Measurements from ENCODE around the gene APBB2. TPM values are rescaled to one million over a fixed set of nuclear protein-coding genes. Genes with fewer than 3 reads are reported as not detected.
"Not testable (repeated sequence)": the region's sequence is repeated elsewhere in the genome, so short reads cannot be mapped to it uniquely, and the experiment has no call there.

APBB2 gene
- polyA plus RNA-seq, 12 donors, result 32.7 to 1,075 (median 44.2) TPM

DNA sequence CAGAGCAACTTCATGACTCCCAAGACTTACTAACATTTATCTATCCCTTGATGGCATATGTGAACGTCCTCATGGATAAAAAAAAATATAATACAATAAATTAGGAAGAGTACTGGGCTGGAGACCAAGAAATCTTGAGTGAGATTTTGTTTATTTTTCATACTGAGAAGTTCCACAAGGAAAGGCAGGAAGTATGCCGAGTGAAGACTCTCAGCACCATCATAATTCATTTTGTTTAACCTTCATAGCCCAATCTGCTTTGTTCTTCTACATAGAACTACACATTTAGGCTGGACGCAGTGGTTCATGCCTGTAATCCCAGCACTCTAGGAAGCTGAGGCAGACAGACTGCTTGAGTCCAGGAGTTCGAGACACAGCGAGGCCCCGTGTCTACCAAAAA lies 266.3 kb downstream of the APBB2 start:
- DNase-seq, result no peak

DNA sequence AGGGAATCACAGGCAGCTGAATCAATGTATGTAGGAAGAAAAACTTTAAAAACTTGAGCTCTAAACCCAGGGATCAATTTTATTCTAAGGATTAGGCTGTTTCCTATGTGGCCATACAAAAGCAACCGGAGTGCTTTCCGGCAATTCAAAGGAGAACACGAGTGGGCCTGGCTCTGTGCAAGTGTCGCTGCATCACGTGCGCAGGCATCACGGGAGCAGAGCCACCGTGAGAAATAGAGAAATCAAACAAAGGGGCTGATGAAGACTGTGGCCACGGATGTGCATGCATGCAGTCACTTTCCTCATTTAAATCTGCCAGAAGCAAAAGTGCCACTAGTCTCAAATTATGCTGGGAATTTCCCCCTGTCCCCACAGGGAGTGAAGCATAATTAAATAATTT lies 267.7 kb downstream of the APBB2 start:
- no peak for DNase-seq

DNA sequence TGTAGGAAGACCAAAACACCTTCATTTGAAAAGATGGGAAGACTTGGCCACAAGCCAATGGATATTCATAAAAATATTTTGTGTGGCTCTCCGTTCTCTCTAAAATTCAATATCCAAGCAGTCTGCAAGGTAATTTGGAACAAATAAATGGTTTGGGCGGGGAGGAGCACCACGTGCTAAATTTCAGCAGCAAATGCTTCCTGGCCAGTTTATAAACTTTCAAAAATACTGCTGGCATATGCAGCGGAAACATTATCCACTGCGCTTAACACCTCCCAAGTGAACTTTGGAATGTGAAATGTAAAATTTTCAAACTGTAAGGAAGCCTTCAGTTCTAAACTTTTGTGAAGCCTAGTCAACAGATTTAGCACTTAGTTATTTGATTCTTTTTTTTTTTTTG lies 273.6 kb downstream of the APBB2 start:
- DNase-seq, result peak; percentile 86

DNA sequence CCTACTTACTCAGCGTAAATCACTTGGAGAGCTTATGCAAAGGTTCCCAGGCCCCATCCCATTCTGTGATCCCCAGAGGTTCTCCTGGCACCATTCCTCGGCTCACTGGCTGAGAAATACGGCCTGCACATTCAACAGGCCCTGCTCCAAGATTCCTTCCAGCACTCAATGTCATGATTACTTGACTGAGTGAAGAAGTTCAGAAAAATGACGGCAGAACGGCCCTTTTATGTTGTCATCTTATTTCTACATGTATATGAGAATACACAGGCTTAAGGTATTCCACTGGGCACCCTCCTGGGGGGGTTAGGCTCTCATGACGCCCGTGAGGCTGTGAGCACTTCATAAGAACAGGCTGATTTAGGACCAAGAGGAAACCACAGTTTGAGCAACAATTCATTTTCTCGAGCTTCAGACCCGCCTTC lies 274.0 kb downstream of the APBB2 start:
- DNase-seq, result peak; percentile 86

DNA sequence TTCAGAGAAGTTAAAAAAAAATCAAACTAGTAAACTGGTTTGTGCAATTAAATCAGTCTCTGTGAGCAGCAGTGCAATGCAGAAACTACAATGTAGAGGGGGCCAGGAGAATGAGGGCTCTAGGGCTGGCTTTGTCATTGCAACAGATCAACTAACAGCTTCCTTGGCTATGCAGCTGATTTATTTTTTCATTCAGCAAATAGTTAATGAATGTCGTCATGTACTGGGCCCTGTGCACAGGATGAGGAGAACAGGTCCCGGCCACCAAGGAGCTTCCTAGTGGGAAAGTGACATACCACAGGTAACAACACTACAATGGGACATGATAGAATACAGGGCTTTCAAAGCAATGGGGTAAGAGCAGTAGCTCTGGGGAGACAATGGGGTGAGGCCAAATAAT lies 274.5 kb downstream of the APBB2 start:
- no peak for DNase-seq

DNA sequence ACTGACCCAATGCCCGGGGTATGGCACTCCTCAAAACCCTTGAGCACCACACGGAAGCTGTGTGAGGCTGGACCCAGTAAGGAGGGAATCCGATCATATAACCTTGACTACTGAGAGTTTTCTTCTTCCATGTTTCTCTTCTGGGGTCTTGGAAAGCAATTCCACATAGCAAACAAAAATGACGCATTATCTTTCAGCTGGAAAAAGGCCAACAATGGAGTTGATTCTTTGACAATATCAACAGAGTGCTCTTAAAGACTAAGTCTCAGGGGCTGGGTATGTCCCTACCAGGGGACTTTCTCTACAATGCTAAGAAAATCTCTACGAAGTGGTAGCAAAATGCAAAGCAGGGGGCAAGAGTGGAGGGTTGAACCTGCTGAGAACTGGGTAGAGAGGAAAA lies 276.0 kb downstream of the APBB2 start:
- no peak for DNase-seq

DNA sequence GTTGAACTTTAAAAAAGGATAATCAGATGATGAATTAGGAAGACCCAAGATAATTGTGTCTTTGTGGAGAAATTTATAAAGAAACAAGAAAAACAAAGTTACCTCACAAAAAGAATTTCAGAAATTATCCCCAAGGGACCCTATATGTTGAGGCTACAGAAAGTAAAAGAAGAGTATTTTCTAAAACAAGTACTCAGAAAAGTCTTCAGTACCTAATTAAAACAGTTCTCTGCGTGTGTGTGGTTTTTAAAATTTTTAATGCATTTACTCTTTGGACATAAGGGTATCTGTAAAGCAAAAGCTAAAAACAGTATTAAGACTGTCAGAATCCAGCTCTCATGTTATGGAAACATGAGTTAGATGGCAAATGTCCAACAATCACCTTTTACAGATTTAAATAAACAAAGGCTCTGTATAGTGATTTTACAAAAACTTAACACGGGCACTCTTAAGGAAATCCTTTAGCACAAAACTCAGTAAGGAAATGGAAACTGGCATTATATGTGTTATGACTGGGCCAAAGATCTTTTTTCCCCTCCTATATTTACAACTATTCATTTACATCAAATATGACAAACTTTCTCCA lies 277.1 kb downstream of the APBB2 start:
- no peak for DNase-seq

DNA sequence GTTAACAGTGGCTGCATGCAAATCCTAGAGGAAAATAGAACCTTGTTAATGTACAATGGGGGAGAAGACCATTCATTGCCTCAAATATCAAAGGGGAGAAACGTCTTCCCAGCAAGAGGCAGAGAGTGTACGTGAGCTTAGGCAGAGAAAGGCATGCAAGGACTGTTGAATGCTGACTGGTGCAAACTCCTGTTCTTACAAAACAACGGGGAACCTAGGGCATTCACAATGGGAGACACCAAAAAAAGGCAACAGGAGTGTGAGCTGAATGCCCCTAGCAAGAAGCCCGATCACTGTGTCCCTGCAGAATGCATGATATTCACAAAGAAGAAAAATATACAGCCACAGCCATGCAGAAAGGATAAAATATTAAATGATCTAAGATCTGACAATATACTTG lies 279.7 kb downstream of the APBB2 start:
- no peak for DNase-seq

DNA sequence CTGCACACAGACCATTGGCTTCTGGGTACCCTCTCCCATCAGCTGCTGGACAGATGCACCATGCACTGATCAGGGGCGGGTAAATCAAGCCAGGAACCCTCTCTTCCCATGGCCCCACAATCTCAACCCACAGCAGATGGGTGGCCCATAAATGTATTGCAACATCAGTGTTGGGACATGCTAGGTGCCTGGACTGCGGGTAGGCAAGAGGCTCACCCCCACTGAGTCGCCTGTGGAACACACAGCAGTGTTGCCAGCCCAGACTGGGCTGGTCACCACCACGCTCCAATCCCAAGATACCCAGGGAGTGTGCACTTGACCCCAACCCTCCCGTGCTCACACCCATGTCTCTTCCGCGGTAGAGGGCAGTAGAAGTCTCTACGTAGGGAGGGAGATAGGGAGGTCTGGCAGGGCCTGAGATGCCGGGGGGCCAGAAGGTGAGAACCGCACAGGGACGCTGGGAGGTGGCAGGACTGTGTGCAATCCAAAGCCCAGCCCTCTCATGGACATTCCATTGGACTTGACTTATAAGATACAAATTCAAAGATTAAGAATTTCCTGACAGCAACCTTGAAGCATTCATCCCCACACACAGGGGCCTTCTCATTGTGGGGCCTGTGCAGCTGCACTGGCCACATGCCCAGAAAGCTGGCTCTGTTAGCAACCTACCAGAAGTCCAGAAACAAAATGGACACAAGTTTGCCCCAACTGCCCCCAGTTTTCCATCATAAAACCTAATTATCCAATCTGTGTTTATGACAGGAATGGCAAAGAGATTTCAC lies 280.9 kb downstream of the APBB2 start:
- DNase-seq, result peak; percentile 61

DNA sequence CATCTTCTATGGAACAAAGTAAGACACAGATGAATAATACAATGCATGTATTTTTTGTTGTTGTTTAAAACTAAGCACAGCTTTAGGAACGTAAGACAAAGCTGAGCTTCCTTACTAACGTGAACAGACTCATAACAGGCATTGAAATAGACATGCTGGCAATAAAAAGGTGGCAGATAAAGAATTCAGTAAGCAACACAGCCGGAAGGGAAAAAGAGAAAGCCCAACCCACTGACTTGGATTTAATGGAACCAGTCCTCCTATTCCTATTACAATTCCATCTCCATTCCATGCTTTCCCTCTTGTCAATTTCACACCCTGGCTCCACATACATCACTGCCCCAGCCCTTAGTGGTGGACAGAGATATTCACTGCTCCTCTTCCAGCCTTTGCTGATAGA lies 282.5 kb downstream of the APBB2 start:
- no peak for DNase-seq

DNA sequence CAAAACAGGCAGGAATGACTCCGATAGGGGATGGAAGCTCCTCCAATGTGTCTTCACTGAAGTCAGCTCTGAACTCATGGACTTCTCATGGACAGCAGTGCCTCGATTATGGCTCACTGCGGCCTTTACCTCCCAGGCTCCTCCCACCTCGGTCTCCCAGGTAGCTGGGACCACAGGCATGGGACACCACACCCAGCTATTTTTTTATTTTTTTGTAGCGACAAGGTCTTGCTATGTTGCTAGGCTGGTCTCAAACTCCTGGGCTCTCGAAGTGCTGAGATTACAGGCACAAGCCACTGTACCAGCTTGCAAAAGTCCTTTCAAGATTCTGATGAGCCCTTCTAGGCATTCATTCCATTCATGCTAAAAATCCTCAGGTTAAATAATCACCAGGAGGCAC lies 283.1 kb downstream of the APBB2 start:
- DNase-seq, result no peak

DNA sequence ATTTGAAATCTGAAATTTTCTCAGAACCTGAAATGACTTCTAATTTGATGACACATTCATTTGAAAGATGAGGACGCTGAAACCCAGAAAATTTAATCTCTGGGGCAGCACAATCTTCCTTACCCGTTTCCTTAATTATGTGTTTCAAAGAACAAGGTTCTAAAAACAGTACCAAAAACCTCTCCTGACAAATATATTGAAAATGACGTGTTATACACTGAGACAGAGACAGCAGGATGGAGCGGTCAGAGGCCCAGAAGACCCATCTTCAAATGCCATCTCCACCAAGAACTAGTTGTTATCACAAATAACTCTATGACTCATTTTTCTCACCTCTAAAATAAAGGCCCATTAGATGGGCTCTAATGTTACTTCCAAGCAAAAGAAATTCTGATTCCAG lies 287.3 kb downstream of the APBB2 start:
- no peak for DNase-seq

DNA sequence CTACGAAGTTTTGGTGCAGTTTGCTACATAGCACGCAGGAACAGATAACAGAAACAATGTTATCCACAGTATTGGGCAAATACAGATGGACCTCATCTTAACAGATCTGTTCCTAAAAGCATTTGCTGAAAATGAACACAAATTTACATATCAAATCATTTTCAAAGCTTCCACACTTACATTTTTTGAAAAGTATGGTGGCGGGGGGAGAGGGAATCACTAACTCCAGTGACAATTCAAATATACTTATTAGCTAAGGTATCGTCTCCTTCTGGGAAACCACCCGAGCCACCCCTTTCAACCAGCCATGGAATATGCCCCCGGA lies 289.6 kb downstream of the APBB2 start:
- DNase-seq, result no peak

DNA sequence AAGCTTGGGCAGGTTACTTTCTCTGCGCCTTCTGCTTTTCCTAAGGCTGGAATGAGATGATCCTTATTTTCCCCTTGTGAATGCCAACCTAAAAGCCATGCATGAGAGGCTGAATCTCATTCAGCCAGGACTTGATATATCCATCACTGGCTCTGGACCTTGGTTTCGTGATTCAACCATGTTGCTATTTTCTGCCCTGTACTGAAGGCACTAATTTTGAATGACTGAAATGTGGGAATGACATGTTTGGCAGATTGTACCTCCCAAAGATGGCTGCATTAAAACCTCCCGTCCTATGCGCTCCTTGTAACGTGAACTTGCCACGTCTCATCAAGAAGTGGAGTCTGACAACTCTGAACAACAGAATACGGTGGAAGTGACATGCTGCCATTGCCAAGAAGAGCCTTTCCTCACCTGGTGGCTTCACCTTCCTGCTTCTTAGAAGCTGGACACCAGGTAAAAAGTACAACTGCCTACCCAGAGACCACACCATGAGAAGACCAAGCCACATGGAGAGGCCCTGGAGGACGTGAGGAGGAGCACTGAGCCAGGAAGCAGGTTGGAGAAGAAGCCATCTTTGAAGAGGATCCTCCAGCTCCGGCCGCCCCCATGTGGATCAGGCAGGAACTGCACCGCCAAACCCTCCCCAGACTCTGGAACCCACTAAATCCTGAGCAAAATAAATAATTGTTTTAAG lies 290.1 kb downstream of the APBB2 start:
- DNase-seq, result no peak

DNA sequence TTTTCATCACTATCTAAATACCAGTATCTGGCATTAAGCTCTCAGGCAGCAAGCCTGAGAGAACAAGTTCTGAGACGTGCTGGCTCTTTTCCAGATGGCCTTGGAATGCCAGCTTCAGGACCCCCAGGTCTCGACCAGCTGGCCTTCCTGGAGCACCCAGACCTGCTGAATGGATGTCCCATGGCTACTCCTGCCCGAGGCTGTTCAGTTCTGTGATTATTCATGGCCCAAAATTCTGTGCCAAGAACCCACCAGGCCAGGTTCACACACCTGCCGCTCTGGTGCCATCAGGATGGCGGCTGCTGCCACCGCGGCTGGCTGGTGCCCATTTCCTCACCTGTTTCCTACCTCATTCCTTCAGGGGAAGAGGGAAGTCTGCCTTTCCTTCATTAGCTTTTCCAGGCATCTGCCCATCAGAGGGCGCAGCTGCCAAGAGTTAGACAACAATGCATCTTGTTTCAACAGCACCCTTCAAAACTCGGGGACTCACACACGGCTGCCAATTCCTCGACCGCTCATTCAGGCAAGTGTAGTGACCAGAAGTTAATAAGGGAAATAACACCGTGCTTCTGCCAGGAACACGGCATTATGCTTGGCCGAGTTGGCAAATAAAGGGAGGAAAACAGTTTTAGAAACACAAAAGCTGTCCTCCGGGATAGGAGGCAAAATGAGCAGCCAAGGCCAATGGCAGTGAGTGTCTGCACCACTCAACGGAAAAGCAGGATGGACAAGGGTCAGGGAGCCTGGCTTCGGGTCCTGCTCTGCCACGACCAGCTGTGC lies 290.8 kb downstream of the APBB2 start:
- DNase-seq, result no peak

DNA sequence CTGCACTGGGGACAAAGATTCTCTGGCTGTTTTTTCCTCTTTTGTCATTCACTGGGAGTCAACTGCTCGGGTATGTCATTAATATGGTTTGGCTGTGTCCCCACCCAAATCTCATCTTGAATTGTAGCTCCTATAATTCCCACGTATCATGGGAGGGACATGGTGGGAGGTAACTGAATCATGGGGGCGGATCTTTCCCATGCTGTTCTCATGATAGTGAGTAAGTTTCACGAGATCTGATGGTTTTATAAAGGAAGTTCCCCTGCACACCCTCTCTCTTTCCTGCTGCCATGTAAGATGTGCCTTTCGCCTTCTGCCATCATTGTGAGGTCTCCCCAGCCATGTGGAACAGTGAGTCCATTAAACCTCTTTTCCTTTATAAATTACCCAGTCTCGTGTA lies 294.4 kb downstream of the APBB2 start:
- DNase-seq, result not testable (repeated sequence)

DNA sequence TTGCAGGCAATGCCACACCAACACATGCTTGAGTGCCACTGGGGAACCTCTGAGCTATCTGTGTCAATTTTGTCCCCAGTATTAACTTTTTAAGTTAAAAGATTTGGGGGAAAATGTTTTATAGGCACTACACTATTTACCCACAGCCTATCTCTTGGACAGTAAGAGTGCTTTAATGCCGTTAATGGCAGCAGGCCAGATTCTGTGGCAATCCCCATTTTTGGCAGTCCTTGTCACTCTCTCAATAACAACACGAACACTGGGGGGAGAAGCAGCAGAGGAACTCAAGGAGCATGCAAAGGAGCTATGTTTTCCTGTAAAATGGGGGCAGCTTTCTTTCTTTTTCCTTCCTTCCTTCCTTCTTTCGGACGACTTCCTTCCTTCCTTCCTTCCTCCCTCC lies 296.0 kb downstream of the APBB2 start:
- no peak for DNase-seq

DNA sequence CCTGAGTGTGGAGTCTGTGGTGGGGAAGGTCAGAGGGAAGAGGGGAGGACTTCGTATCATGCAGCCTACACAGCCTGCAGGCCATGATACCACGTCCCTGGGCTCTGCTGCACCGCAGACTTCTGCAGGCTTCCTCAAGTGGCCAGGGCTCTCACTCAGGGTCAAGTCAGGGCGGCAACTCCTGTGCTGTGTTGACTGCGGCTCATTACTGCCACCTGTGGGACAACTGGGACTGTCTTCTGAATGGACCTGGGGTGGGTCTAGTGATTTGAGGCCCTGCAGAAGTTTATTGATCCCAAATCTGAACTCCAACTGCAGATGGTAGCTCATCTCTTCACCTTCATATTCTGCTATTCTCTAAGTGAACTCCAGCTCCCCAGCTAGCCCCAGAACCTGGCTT lies 297.5 kb downstream of the APBB2 start:
- no peak for DNase-seq

DNA sequence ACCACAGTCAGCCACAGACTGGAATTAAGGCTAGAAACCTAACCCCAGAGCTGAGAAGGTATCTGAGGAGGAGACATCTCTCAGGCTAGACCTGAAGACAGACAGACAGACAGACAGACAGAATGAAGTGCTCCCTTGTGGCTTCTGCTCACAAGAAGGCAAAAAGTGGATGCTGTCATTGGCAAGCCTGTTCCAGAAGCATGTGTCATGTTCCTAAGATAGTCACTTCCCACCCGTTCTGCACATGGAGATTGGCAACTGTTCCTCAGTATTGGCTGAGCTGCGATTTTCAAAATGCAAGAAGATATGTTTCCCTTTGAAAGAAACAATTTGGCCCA lies 298.2 kb downstream of the APBB2 start:
- DNase-seq, result no peak

DNA sequence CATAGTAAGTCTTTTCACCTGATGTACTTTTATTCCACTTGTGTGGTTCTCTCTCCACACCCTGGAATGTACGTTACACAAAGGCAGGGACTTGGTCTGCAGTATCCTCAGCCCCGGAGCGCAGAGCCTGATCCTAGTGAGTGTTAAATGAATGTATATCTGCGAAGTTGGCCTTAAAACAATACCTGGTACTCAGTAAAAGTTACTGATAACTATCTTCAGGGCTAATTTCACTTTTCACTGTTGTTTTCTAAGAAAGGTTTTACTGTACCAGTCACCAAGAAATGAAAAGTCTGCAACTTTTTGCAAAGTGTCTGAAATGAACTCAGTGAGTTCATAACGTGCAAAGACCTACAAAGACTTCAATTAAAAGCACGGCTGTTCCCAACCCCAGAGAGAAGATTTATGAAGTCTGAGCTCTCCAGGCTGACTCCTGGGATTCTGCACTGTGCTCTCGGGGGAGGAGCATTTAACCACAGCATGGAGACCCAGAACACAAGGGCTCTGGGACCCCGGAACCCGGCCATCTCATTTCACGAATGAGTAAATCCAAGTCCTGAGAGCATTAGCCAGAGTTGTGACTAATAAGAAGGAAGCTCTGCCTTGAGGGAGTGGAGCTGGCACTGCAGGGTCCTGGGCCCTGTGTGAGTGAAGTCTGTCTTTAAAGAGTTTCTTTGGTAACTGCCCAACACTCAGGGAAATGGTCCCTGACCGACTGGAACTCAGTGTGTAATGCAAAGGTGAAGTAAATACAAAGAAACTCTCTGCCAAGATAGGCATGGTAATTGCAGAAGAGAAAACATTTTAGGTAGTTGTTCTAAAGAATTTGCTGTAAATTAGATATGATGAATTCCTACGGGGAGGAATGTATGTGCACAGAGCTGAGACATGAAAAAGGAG lies 298.8 kb downstream of the APBB2 start:
- DNase-seq, result no peak

DNA sequence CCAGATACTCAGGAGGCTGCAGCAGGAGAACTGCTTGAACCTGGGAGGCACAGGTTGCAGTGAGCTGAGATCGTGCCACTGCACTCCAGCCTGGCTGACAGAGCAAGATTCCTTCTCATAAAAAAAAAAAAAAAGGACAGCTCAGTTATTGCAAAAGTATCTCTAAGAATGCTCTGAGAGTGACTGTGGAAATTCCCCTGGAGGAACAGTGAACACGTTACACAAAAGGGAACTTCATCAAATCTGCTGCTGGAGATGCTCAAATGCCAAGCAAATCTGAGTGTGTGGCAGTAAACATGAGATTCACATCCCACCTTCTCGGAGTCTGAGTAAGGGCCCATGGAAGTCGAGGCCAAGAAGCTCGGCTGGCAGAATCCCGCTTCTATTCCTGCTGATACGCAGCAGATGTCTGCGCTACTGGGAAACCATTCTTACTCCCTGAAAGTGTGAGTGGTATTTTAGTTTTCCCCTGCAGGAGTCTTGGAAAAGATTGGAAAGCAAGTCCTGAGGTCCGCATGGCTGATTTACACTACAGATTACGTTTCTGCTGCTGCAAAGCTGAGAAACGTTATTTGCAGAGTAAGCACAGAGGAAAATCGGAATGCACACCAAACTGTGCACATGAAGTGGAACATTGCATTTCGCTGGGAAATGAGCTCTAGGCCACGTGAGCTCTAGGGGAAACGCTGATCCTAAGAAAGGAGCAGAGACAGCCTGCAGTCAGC lies 301.7 kb downstream of the APBB2 start:
- DNase-seq, result no peak

Data from muscle of arm (tissue), 12 donors.